HUDEP-2 (cell line): ENCODE measurements around the gene SMIM5.

Experiments used
- DNase-seq, 76 experiments: peaks; one replicate each; lab custom pipeline; 2025; ENCODE audit not compliant: unreplicated experiment in 76 of 76; lab: John Stamatoyannopoulos, UW

SMIM5 gene

DNA sequence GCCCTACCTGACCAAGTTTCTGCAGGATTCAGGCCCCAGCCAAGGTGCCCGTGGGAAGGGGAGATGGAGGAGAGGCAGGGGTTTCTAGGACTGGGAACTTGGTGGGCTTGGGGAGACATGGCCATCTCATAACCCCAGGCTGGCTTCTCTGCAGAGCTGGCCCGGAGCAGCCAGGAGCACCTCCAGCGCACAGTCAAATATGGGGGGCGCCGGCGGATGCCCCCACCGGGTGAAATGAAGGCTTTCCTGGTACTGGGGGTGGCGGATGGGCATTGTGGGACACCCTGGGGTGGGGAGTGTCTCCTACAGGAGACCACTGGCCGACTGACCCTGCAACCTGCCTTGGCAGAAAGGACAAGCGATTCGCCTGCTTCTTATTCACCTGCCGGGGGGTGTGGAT is 9.2 kb upstream of the SMIM5 start:
- no peak for DNase-seq

- DNase-seq: no peak
Measured at GRCh38 chr17:75624714-75625345, 8.4 kb upstream of the SMIM5 start.

DNA sequence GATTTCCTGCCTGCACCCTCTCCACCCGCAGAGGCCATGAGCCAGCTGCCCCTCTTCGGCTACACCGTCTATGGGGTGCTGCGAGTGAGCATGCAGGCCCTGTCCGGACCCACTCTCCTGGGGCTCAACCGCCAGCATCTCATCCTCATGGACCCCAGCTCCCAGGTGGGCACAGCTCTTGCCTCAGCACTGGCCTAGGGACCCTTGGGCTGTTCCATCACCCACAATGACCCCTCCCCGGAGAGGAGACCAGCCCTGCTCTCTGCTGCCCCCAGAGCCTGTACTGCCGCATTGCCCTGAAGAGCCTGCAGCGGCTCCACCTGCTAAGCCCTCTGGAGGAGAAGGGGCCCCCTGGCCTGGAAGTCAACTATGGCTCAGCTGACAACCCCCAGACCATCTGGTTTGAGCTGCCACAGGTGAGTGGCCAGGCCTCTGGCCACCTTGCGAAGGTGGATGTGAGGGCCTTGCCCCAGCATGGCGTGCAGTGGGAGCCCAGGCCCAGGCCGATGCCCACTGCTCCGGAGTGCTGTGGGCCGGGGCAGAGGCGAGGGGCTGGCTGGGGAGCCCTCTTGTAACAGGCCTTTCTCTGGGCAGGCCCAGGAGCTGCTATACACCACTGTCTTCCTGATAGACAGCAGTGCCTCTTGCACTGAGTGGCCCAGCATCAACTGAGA is 7.3 kb upstream of the SMIM5 start:
- DNase-seq: peak in 23 of 76 experiments; percentile 6 to 41 (median 29)

GRCh38 chr17:75626496-75627038 is 6.7 kb upstream of the SMIM5 start:
- DNase-seq: no peak

GRCh38 chr17:75627094-75627493 is 6.1 kb upstream of the SMIM5 start:
- no peak for DNase-seq

DNA sequence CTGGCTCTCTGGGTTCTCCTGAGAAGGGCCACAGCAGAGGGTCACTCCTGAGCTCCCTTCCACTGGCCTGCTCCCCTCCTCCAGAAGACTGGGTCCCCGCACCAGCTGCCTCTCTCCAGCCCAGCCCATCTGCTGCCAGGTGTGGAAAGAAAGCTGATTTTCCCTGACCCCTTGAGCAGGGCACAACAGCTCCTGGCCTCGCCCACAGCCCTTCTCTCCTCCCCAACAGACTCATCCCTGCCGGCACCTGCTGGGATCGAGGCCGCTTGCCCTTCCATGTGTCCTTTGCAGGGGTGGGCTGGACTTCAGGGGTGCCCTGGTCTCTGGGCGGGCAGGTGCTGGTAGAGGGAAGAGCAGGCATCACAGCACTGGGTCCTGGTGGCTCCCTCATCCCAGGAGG is 4.8 kb upstream of the SMIM5 start:
- DNase-seq: no peak

DNA sequence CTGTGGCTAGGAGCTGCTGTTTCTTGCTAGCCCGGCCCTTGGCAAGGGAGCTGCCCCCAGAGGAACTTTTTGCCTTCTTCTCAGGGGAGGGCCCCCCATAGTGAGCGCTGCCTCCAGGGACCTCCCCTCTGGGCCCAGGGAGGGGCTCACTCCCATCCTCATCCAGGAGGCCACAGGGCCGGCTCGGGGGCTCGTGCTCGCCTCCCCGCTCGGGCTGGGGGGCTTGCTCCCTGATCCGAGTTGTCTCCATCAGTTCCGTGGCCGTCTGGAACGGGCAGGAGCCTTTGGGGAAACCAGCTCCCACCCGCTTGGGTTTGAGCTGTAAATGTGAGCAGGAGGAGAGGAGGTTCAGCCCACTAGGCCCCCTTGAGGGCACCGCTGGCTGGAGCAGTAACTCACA is 4.1 kb upstream of the SMIM5 start:
- DNase-seq: no peak

GRCh38 chr17:75630071-75630917 is 2.9 kb upstream of the SMIM5 start:
- DNase-seq: no peak

- no peak for DNase-seq
Measured at GRCh38 chr17:75631353-75631752, 1.9 kb upstream of the SMIM5 start.

DNA sequence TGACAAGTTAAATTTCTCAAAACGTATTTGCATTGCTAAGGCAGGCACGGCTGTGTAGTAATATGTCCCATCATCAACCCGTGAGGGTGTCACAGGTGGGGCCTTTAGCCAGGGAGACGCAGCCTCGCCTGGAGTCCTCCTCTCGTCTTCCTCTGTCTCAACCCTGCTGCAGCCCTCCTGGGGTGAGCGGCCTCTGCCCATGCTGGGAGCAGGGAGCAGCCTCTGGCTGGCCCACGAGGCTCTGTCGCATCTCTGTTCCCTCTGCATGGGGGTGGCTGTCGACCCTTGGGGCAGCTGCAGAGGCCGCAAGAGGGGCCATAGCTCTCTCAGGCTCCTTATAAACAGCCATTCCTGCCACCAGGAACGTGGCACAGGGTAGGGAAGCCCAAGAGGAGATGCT is 806 bp upstream of the SMIM5 start:
- no peak for DNase-seq

DNA sequence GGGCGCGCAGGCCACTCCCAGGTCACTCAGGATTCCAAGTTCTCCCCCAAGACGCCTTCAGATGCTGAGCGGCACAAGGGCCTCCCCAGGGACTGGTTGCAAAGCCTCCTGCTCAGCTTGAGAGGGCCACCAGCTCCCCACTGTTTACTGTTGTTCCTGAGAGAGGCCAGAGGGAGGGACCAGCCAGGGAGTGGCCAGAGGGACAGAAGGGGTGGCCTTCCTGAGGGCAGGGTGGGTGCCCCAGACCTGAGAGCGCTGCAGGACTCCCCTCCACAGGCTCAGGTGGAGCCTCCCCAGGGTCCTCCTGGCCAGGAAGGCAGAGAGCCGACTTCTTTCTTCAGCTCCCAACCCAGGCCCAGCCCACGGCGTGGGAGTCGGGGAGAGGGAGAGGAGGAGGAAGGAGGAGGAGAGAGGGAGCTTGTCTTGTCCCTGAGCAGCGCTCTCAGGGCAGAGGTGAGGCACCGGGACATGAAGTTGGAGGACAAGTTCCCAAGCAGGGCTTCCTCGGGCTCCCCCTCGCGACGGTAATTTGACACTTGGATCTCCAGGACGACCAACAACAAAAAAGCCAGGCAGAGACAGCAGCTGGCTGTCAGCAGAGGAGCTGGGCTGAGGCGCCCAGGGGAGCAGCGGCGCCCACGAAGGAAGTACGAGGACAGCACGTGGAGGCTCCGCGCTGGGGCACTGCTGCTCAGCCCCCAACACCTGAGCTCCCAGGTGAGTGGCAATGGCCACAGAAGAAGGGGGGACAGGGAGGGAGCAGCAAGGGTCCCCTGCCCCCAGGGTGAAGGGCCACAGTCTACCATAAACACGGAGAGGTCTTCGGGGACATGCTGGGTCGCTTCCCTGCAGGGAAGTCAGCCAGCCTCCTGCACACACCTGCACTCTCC is 497 bp downstream of the SMIM5 start:
- peak in 74 of 76 experiments; percentile 48 to 96 (median 84) for DNase-seq

DNA sequence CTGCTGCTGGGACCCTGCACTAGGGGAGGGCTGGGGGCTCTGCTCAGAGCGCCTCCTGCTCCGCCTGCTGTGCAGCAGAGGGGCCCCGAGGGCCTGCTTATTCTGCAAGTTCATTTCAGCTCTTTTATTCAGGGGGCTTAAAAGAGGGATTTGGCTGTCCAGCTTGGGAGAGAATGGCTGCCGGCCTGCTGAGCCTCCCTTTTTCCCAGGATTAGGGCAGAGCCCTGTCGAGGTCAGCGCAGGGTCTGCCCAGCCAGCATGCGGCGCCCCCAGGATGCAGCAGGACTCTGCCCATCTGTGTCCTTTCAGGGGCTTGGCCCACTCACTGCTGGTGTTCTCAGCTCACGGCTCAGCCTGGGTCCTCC is 1.1 kb downstream of the SMIM5 start:
- DNase-seq: peak in 2 of 76 experiments; percentile 55 to 59

DNA sequence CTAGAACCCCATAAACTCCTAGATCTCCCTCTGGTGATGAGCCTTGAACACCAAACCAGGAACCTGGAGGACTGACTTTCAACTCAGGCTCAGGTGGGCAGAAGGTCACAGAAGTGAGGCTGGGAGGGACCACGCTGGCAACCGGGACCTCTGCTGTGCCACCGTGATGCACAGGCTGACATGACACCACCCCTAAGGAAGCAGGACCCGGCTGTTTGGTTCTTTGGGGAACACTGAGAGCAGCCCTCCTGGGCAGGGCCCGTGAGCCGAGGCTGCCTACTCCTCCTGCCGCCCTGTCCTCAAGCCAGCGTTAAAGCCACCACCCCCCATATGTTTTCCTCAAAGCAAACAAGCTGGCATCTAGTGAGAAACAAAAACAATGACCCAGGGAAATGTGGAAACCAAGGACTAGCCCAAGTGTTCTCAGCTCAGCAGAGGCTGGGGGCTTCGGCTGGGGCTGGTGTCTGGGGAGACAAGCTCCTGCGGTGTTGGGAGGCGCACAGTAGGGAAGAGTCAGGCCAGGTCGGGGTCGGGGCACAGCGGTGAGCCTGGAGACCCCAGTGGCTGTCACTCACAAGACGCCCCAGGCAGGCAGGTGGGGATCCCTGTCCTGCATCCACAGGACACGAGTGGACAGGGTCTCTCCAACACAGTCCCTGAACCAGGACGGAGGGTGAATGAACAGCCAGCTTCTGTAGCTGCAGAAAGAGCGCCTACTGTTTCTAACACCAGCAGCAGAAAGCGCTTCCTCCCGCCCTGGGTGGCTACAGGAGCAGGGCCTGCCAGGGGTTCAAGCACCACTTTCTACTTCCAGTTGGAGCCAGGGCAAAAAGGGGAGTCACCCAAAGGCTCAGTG is 1.7 kb downstream of the SMIM5 start:
- DNase-seq: peak in 29 of 76 experiments; percentile 14 to 94 (median 34)

GRCh38 chr17:75635610-75636202 is 2.5 kb downstream of the SMIM5 start:
- DNase-seq: peak in 75 of 76 experiments; percentile 68 to 97 (median 90)

DNA sequence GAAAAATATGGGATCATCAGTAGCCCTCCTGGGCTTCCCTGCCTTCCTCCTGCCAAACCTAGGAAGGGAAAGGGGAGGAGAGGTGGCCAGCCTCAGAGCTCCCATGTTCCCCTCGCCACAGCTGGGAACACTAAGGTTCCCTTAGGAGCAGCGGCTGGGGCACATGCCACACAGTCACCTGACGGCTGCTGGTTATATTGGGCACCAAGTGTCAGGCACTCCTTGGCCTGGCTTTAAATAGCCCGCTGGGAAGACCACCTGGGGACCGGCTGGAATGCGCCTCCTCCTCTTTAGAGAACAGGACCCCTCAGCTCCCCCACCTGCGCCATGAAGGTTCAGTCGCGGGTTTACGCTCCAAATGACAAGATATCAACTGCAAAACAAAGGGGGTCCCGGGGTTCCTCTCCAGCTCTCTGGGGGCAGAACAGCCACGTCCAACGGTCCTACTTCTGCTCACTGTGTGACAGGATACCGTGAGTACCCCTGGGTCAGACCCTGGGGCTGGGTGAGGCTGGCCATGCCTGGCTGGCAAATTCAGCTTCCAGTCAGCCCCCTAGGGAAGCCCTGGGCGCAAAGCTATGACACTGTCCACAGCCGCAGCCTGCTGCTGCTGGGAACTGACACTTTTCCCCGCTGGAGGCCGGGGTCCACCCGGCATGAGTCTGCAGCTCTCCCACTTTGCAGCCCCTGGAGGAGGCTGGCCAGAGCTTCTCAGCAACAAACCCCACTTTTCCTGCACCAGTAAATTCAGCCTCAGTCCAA is 3.3 kb downstream of the SMIM5 start:
- DNase-seq: peak in 1 of 76 experiments; percentile 38

DNA sequence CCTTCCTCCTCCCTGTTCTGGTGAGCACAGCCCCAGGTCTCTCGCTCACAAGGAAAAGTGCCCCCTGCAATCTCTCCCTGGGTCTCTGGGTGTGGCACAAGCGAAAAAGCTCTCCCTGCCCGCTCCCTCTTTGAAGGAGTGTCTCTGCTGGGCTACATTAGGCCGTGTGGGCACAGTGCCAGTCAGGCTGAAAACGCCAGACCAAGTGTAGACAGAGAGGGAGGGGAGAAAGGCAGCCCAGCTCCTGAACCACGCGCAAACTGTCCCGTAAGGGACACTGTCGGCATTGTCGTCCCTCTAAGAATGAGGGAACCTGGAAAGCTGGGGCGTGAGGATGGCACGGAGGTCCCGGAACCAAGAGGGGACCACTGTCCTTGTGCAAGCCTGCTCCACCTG is 3.9 kb downstream of the SMIM5 start:
- peak in 72 of 76 experiments; percentile 8 to 87 (median 70) for DNase-seq

- DNase-seq: peak in 7 of 76 experiments; percentile 25 to 83 (median 40)
Measured at GRCh38 chr17:75637551-75637950, 4.3 kb downstream of the SMIM5 start.

GRCh38 chr17:75638039-75638438 is 4.8 kb downstream of the SMIM5 start:
- DNase-seq: peak in 1 of 76 experiments; percentile 34
